Glutamatergic neuron (in vitro differentiated cells): ENCODE measurements around the gene IL1RL2. TPM values are rescaled to one million over a fixed set of nuclear protein-coding genes. Genes with fewer than 3 reads are reported as not detected.

ENCODE experiments used
- DNase-seq: peaks from one replicate; pipeline ENCODE4 v3.0.0; 2022
- H3K27ac Mint-ChIP-seq: one replicate; pipeline ENCODE4 v1.8.0; 2020; ENCODE audit warnings: mild to moderate bottlenecking, mixed read lengths, inconsistent platforms; ENCODE audit not compliant: unreplicated experiment
- H3K27me3 Mint-ChIP-seq: one replicate; pipeline ENCODE4 v1.8.0; 2020; ENCODE audit warnings: mild to moderate bottlenecking, moderate library complexity, mixed read lengths, inconsistent platforms; ENCODE audit not compliant: unreplicated experiment
- H3K36me3 Mint-ChIP-seq: one replicate; pipeline ENCODE4 v1.8.0; 2020; ENCODE audit warnings: mild to moderate bottlenecking, mixed read lengths, inconsistent platforms; ENCODE audit not compliant: unreplicated experiment
- H3K4me1 Mint-ChIP-seq: one replicate; pipeline ENCODE4 v1.8.0; 2020; ENCODE audit warnings: mild to moderate bottlenecking, low read depth, mixed read lengths, inconsistent platforms; ENCODE audit not compliant: unreplicated experiment
- H3K4me3 Mint-ChIP-seq: one replicate; pipeline ENCODE4 v1.8.0; 2020; ENCODE audit warnings: mild to moderate bottlenecking, mixed read lengths, inconsistent platforms; ENCODE audit not compliant: unreplicated experiment
- H3K9me3 Mint-ChIP-seq: one replicate; pipeline ENCODE4 v1.8.0; 2020; ENCODE audit warnings: mild to moderate bottlenecking, moderate library complexity, mixed read lengths, inconsistent platforms; ENCODE audit not compliant: unreplicated experiment
- long read RNA-seq: library from polyadenylated mRNA; unstranded; transcript quantifications from one replicate; pipeline ENCODE4 v2.0.0, GENCODE V29; 2020; ENCODE audit not compliant: unreplicated experiment
- total RNA-seq: library from RNA; stranded (reverse); fragmentation: NEBNext Ultra II Directional; extraction: Animal tissue kit (Norgen Biotek cat#: 25700); gene quantifications from one replicate; pipeline ENCODE4 v1.2.1, GENCODE V29; 2021; ENCODE audit not compliant: unreplicated experiment
- TF ChIP-seq, protein P1 (sequence below): fragments of 200-600 bp; sonication (generic); IDR thresholded peaks from one replicate; pipeline ENCODE4 v1.5.0; 2021; ENCODE audit not compliant: partially characterized antibody, unreplicated experiment

IL1RL2 gene
- not detected for total RNA-seq
- long read RNA-seq = 0 reads

DNA sequence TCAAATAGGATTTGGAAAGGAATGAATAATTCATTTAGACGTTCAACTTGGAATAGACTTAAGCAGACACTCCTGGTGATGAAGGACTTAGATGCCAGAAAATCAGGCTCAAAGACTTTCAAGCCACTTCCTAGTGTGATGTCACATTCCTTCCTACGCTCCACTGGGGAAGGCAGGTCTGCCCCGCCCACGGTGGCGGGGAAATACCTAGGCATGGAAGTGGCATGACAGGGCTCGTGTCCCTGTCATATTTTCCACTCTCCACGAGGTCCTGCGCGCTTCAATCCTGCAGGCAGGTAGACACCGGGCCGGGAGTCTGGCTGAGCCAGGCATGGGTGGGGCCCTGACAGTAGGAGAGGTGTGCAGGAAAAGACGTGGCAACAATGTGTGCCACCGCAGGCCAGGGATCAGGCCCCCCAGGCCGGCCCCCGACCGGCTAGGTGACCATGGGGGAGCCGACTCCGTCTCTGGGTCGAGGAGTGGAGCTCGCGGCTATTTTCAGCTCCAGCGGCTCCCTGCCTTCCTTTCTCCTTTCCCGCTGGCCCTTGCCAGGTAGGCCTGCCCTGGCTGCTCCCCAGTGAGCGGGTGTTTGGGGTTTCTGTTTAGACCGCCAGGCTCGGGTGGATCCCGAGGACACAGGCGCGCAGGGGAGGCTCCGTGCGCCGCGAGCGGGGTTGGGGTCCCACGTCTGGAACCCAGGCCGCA, at the start of gene IL1RL2:
Gene IL1RL2, plus strand, starts transcription at position 233 of the 705 bp plus-strand sequence. CDS start 845 bp downstream, outside the sequence.
- peak within 1 kb of the TSS; percentile 93 for H3K4me3 Mint-ChIP-seq
- H3K4me1 Mint-ChIP-seq = peaks cover 5% of the 10 kb centered on the region
- H3K36me3 Mint-ChIP-seq = no peaks in the 10 kb centered on the region
- TF ChIP-seq, protein P1, sequence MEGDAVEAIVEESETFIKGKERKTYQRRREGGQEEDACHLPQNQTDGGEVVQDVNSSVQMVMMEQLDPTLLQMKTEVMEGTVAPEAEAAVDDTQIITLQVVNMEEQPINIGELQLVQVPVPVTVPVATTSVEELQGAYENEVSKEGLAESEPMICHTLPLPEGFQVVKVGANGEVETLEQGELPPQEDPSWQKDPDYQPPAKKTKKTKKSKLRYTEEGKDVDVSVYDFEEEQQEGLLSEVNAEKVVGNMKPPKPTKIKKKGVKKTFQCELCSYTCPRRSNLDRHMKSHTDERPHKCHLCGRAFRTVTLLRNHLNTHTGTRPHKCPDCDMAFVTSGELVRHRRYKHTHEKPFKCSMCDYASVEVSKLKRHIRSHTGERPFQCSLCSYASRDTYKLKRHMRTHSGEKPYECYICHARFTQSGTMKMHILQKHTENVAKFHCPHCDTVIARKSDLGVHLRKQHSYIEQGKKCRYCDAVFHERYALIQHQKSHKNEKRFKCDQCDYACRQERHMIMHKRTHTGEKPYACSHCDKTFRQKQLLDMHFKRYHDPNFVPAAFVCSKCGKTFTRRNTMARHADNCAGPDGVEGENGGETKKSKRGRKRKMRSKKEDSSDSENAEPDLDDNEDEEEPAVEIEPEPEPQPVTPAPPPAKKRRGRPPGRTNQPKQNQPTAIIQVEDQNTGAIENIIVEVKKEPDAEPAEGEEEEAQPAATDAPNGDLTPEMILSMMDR = no peak
- no peaks in the 10 kb centered on the region for H3K9me3 Mint-ChIP-seq
- no peak for DNase-seq
- no peak within 1 kb of the TSS for H3K27ac Mint-ChIP-seq
- H3K27me3 Mint-ChIP-seq = peaks cover 12% of the 10 kb centered on the region

DNA sequence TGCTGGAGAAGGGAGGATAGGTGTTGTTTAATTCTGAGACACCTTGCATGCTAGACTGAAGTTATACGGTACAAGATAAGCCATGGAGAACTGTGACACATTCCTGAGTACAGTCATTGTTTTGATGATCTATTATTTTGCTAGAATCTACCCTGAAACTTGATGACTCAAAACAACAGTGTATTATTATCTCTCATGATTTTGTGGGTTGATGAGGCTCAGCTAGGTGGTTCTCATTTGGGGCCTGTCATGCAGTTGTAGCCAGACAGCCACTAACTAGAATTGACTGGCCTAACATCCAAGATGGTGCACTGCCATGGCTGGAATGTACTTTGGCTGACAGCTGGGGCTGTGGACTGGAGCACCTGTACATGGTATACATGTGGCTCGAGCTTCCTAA, 49.7 kb upstream of the IL1RL2 start:
- Mint-ChIP-seq H3K27ac (no peak overlapping the region), H3K36me3 (peaks cover 4% of the 10 kb centered on the region), H3K27me3 (peaks cover 6% of the 10 kb centered on the region), H3K4me3 (no peak overlapping the region), H3K9me3 (peaks cover 2% of the 10 kb centered on the region), H3K4me1 (no peaks in the 10 kb centered on the region)
- DNase-seq = no peak
- TF ChIP-seq, protein P1 = no peak

DNA sequence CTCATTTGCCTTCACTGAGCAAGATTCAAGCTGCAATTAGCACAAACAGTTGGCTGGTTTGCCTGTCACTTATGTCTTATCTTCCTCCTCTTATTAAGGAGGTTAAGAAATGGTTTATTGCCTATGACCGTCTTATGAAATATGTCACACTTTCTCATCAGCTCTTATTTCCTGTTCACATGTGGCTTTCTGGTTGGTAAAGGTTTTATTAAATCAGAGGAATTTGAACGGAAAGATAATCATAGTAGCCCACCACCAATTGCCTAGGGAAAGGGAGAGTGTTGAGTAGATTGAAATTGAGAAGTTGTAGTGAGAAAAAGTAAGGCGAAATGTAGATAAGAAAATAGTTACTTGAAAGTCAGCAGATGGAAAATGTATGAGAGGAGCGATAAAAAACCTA, 48.5 kb upstream of the IL1RL2 start:
- H3K4me3 Mint-ChIP-seq = no peak overlapping the region
- TF ChIP-seq, protein P1 = no peak
- H3K4me1 Mint-ChIP-seq = no peaks in the 10 kb centered on the region
- H3K36me3 Mint-ChIP-seq = peaks cover 4% of the 10 kb centered on the region
- peaks cover 7% of the 10 kb centered on the region for H3K27me3 Mint-ChIP-seq
- no peak overlapping the region for H3K27ac Mint-ChIP-seq
- peaks cover 6% of the 10 kb centered on the region for H3K9me3 Mint-ChIP-seq
- DNase-seq = no peak

DNA sequence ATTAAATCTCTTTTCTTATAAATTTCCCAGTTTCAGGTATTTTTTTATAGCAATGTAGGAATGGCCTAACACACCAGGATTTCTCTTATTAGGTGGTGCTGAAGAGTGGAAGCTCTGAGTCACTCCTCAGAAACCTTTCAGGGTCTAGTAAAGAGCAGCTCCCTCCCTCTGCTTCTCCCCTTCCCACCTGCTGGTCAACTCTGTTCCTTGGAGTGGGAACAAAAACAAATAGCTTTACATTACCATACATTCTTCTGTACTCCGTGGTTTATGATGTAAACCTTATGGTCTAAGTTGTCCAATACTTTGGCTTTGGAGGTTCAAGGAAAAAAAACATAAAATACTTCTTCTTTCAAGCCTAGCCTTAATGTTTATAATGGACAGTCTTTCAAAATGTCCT, 47.0 kb upstream of the IL1RL2 start:
- TF ChIP-seq, protein P1 = no peak
- peaks cover 9% of the 10 kb centered on the region for H3K27me3 Mint-ChIP-seq
- H3K36me3 Mint-ChIP-seq = peaks cover 4% of the 10 kb centered on the region
- no peak overlapping the region for H3K4me3 Mint-ChIP-seq
- peaks cover 7% of the 10 kb centered on the region for H3K9me3 Mint-ChIP-seq
- no peak for DNase-seq
- H3K4me1 Mint-ChIP-seq = no peaks in the 10 kb centered on the region
- H3K27ac Mint-ChIP-seq = no peak overlapping the region

DNA sequence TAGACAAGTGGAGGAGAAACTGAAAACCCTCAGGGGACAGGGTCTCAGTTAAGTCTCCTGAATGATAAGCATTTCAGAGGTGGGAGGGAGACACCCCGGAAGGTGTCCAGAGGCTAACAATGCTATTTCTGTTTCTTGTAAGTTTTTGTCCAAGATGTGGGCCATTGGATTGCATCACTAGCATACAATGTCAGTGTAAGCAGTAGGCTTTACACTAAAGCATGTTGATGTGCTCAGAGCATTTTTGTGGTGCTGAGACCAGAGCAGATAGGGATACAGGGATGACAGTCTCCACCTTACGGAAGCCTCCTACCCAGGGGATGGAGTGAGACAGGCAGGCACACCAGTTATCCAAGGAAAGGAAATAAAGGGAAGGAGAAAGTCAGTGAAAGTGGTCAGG, 46.4 kb upstream of the IL1RL2 start:
- Mint-ChIP-seq H3K4me3 (no peak overlapping the region), H3K9me3 (peaks cover 7% of the 10 kb centered on the region), H3K4me1 (no peaks in the 10 kb centered on the region), H3K27me3 (peaks cover 9% of the 10 kb centered on the region), H3K36me3 (peaks cover 5% of the 10 kb centered on the region), H3K27ac (no peak overlapping the region)
- TF ChIP-seq, protein P1 = no peak
- DNase-seq = no peak
